Panc1 (cell line): Measurements from ENCODE around the gene OSBP2. TPM values are rescaled to one million over a fixed set of nuclear protein-coding genes. Genes with fewer than 3 reads are reported as not detected.

Experiments
- ATAC-seq: fragments of 200-7000 bp; cut with Tn5 transposase; 2 replicates; pipeline ENCODE4 v1.9.1; 2020; ENCODE audit warnings: mild to moderate bottlenecking, moderate library complexity
- BruUV-seq: library from RNA; stranded (reverse); fragments of 400-500 nt; replicated peaks from 2 replicates; lab custom pipeline; 2021; lab: Mats Ljungman, UMichigan
- CTCF ChIA-PET: fragments of 300-600 bp; sonication (Branson Sonifier 250); formaldehyde crosslinking; loops from one replicate; lab custom pipeline; 2022; ENCODE audit warnings: antibody characterized with exemption; lab: Charles Lee
- POLR2A ChIA-PET: fragments of 300-600 bp; sonication (Branson Sonifier 250); formaldehyde crosslinking; loops from one replicate; lab custom pipeline; 2022; ENCODE audit warnings: antibody characterized with exemption; lab: Charles Lee
- DNase-seq: peaks from one replicate; pipeline ENCODE4 v3.0.0-alpha.2; 2010; ENCODE audit warnings: low read depth, low spot score
- H3K27ac ChIP-seq: 2 replicates; pipeline ENCODE4 v1.5.1; 2011; ENCODE audit warnings: mild to moderate bottlenecking, low read length, inconsistent platforms
- H3K27me3 ChIP-seq: fragments of 200-500 bp; sonication (Bioruptor generic); 2 replicates; pipeline ENCODE4 v1.6.0; 2014; ENCODE audit warnings: low read length, inconsistent platforms; ENCODE audit not compliant: control insufficient read depth, insufficient read depth
- H3K36me3 ChIP-seq: fragments of 200-500 bp; sonication (Bioruptor generic); 2 replicates; pipeline ENCODE4 v1.5.1; 2014; ENCODE audit warnings: inconsistent platforms, mild to moderate bottlenecking, low read length, moderate library complexity; ENCODE audit not compliant: control insufficient read depth, insufficient read depth
- H3K4me1 ChIP-seq: 2 replicates; pipeline ENCODE4 v1.5.1; 2011; ENCODE audit warnings: inconsistent platforms, mild to moderate bottlenecking, low read length, moderate library complexity; ENCODE audit not compliant: control insufficient read depth, insufficient read depth
- H3K4me3 ChIP-seq, 2 experiments: 2 replicates each; pipeline ENCODE4 v1.5.1; 2011 to 2012; ENCODE audit warnings: low read depth in 2 of 2, low read length in 2 of 2, mild to moderate bottlenecking in 2 of 2, inconsistent platforms in 1 of 2, moderate library complexity in 1 of 2
- H3K9me3 ChIP-seq: fragments of 200-500 bp; sonication (Bioruptor generic); 2 replicates; pipeline ENCODE4 v1.5.1; 2014; ENCODE audit warnings: low read depth, mild to moderate bottlenecking, inconsistent platforms, low read length, moderate library complexity; ENCODE audit not compliant: control insufficient read depth, insufficient read depth
- CTCF ChIP-seq: fragments of 450-650 bp; IDR thresholded peaks from 2 replicates; pipeline ENCODE4 v1.5.1; 2017; ENCODE audit warnings: mild to moderate bottlenecking
- POLR2AphosphoS5 ChIP-seq: IDR thresholded peaks from 2 replicates; pipeline ENCODE4 v1.6.1; 2012; ENCODE audit warnings: mild to moderate bottlenecking, low read depth, low read length, moderate library complexity
- REST ChIP-seq, 2 experiments: IDR thresholded peaks; 2 replicates each; pipeline ENCODE4 v1.6.1; 2011 to 2012; ENCODE audit warnings: low read depth in 2 of 2, control low read depth in 1 of 2, low read length in 1 of 2, mild to moderate bottlenecking in 1 of 2, moderate library complexity in 1 of 2; ENCODE audit not compliant: insufficient read depth in 1 of 2
- SIN3A ChIP-seq: IDR thresholded peaks from 2 replicates; pipeline ENCODE4 v1.6.1; 2012; ENCODE audit warnings: low read depth, mild to moderate bottlenecking, low read length, moderate library complexity, borderline replicate concordance; ENCODE audit not compliant: insufficient read depth
- TCF7L2 ChIP-seq: IDR thresholded peaks from 2 replicates; pipeline ENCODE4 v1.6.1; 2011; ENCODE audit warnings: mild to moderate bottlenecking, low read depth, low read length, inconsistent platforms
- in situ Hi-C: cut with HindIII; loops from 2 replicates; pipeline ENCODE4 v1.10.0; 2016; ENCODE audit warnings: low sequenced_read_pairs, low pct_unique_long_range_greater_than_20kb
- intact Hi-C: fragments of 100-400 bp; cut with micrococcal nuclease; formaldehyde crosslinking; loops from one replicate; pipeline ENCODE4 v1.10.0; 2022; ENCODE audit not compliant: unreplicated experiment
- total RNA-seq: library from RNA; stranded (reverse); gene quantifications from one replicate; pipeline ENCODE4 v1.2.1, GENCODE V29; 2021; ENCODE audit not compliant: unreplicated experiment

Gene OSBP2
- total RNA-seq, 1 experiment from 2014 or later, result 4.7 TPM

- H3K27me3 ChIP-seq, result no peaks in the 10 kb centered on the region
- TF ChIP-seq CTCF, result no peak
- no peak for TF ChIP-seq TCF7L2
- no peak for TF ChIP-seq POLR2AphosphoS5
- no peak overlapping the region for H3K27ac ChIP-seq
- no peaks in the 10 kb centered on the region for H3K9me3 ChIP-seq
- DNase-seq, result no peak
- in situ Hi-C loops (no loop called here), intact Hi-C loops (no loop called here)
- POLR2A ChIA-PET, result no interaction called here
- BruUV-seq, result no TSS peak
- H3K4me3 ChIP-seq, result no peak overlapping the region
- ATAC-seq, result no peak
- no peaks in the 10 kb centered on the region for H3K4me1 ChIP-seq
- CTCF ChIA-PET, result no interaction called here
- H3K36me3 ChIP-seq, result no peaks in the 10 kb centered on the region
Measured at GRCh38 chr22:30887453-30887852, 192.8 kb downstream of the OSBP2 start.

- intact Hi-C loops, result no loop called here
- no peaks in the 10 kb centered on the region for H3K36me3 ChIP-seq
- CTCF ChIA-PET, result no interaction called here
- POLR2A ChIA-PET, result no interaction called here
- no peak for TF ChIP-seq TCF7L2
- no peak for TF ChIP-seq REST (IDR thresholded peaks at IDR 0.05; ENCODE audit: insufficient read depth in 1 of 2, low read depth in 2 of 2, low read length in 1 of 2)
- no peak for TF ChIP-seq CTCF
- TF ChIP-seq POLR2AphosphoS5, result no peak
- TF ChIP-seq SIN3A, result no peak
- no peak overlapping the region for H3K27ac ChIP-seq
- no peak overlapping the region for H3K4me3 ChIP-seq
- BruUV-seq, result no TSS peak
- H3K27me3 ChIP-seq, result no peaks in the 10 kb centered on the region
- H3K4me1 ChIP-seq, result no peaks in the 10 kb centered on the region
- ATAC-seq (no peak), DNase-seq (no peak)
- no peaks in the 10 kb centered on the region for H3K9me3 ChIP-seq
- in situ Hi-C loops, result no loop called here
Measured at GRCh38 chr22:30887861-30888260, 193.2 kb downstream of the OSBP2 start.
